HL-60/S4 (cell line): Measurements from ENCODE around the gene LLCFC1.

ENCODE experiments used
- in situ Hi-C: fragments of 300-500 bp; cut with MboI; formaldehyde crosslinking; loops from 2 replicates; pipeline ENCODE4 v1.14.3; 2022; ENCODE audit warnings: low sequenced_read_pairs

The LLCFC1 gene

DNA sequence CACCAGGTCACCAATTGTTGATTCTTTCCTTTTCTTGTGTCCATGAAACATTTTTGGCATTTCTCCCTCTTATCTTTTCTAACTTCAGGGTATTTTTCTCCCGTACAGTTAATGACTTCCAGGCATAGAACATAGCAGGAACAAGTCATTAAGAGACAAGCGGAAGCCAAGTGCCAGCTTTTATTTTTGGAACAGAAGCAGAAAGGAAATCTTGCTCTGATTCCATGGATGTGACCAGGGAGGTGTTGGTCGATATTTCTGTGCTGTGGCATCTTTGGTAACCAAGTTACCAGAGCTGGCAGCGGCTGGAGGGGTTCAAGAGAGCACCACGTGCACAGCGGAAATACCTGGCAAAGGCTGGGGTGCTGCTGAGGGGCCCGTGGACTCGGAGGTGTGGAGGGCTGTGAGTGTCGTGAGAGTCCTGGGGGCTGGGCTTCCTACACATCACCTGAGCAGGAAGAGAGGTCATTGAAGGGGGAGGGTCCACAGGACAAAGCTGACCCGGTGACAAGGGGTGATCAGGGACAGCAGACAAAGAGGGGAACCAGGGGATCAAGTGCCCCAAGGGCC lies 1.8 kb downstream of the LLCFC1 start:
- in situ Hi-C loops: no loop called here

DNA sequence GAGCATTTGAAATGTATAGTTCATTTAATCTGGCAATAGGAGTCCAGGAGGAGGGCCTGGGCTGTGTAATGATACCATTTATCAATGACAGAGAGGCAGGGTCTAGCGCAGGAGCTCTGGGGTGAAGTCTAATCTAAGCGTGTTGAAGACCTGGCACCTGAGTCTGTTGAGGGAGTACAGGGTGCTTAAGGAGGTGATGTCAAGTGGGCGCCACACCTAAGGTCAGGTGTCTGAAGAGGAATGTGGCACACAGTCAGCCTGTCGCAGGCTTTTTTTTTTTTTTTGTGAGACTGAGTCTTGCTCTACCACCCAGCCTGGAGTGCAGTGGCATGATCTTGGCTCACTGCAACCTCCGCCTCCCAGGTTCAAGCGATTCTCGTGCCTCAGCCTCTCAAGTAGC lies 2.3 kb downstream of the LLCFC1 start:
- in situ Hi-C loops: no loop called here

DNA sequence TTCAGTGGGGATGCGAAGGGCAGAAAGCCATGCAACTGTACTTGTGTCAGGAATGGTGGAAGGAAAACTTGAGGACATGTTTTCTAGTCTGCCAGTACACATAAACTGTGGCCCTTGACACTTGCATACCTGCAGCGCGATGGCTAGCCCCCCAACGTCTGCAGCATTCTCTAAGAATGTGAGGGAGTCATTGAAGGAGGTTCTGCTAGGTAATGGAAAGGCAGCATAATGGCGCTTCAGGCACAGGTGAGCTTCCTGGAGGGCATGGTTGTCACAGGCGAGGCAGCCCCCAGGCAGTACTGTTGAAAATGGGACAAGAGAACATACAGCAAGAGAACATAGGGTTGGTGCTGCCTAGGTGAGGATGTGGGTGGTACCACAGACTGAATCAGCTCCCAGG lies 3.5 kb downstream of the LLCFC1 start:
- in situ Hi-C loops: no loop called here

DNA sequence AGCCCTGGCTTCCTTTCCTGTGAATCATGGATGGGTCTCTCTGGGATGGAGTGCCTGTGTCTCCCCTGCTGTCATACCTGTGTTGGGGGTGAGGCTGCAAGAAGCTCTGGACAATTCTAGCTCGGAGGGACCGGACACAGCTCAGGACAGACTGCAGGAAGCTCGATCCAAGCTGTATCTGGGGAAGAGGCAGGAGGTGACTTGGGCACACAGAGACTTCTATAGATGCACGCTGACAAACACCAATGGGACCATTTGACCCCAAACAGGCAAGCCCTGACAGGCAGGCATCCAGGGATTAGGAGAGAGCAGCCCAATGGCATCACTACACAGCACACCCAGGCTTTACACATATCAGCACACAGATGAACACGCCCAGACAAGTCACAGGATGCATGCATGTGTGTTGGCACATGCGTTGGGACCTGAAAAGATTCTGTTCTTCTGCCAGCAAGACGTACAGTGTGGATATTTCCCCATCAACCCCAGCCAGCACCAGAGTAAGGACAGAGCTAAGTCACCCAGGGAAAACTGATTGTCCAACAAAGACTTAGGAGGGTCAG lies 4.5 kb downstream of the LLCFC1 start:
- in situ Hi-C loops: no loop called here

- in situ Hi-C loops: no loop called here
Observed at GRCh38 chr7:142945001-142945400, 5.7 kb downstream of the LLCFC1 start.

DNA sequence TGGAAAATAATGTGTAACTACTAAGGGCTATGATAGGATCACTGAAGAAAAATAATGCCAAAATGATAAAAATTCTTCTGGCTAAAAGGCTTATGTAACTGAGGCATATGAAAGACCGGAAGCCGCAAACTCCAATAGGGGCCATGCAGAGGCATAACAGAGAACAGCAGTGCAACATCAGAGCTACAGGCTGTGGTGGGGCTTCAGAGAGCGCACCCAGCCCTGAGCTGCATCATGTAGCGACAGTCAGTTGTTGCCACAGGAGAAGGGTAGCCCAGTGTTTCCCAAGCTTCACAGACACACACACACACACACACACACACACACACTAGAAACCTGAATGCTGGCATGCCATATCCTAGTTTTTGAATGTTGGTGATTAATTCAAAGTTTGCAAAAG lies 9.3 kb downstream of the LLCFC1 start:
- in situ Hi-C loops: no loop called here

DNA sequence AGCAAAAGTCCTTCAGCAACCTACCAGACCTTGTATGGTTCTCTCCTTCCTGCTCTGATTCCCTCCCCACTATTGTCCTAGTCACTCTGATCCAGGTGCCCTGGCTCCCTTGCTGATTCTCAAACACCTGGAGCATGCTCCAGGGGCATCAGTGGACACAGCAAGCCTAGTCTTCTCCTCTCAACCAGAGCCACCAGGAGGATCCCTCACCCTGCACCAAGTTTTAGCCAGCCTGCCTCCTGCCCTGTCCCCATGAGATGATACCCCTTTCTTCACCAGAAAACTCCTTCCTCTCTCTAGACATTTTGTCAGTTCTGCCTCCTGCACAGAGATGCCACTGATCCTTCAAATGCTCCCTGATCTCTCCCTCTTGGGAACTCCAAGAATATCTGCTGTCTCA lies 11.0 kb downstream of the LLCFC1 start:
- in situ Hi-C loops: loop anchor here (25.0 kb wide), 2 partner anchors 88 to 313 kb away; partner anchors contain the start of gene EPHB6

GRCh38 chr7:142954680-142955268 lies 15.5 kb downstream of the LLCFC1 start:
- in situ Hi-C loops: loop anchor here (25.0 kb wide), 2 partner anchors 92 to 317 kb away; partner anchors contain the start of gene EPHB6

DNA sequence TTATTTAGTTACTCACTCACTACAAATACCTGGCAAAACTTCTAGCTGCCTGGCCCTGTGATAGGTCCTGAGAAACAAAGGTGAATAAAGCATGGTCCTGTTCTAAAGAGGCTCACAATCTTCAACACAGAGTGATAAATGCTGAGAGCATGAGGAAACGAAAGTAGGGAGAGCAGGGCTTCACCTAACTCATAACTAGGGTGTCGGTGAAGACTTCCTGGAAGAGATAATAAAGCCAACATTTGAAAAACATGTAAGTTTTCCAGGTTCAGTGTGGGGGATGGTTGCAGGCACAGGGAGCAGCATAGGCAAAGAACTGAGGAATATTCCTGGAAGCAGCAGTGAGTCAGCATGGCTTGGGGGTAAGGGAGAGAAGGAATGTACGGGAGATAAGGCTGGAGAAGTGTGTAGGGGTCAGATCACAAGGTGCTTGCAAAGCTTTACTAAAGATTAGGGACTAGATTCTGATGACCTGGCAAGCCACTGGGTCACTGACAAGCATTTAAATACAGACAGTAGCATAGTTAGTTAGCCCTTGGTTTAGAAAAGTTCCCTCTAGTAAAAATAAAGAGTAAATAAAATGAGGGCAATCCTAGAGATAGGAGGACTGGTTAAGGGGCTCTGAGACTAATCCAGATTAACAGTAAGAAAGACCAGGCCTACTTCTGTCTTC lies 17.8 kb downstream of the LLCFC1 start:
- in situ Hi-C loops: loop anchor here (25.0 kb wide), 2 partner anchors 95 to 320 kb away; partner anchors contain the start of gene EPHB6

- in situ Hi-C loops: loop anchor here (25.0 kb wide), 2 partner anchors 95 to 320 kb away; partner anchors contain the start of gene EPHB6
Observed at GRCh38 chr7:142957723-142958122, 18.4 kb downstream of the LLCFC1 start.

GRCh38 chr7:142959202-142959601 lies 19.9 kb downstream of the LLCFC1 start:
- in situ Hi-C loops: loop anchor here (25.0 kb wide), 2 partner anchors 97 to 322 kb away; partner anchors contain the start of gene EPHB6

DNA sequence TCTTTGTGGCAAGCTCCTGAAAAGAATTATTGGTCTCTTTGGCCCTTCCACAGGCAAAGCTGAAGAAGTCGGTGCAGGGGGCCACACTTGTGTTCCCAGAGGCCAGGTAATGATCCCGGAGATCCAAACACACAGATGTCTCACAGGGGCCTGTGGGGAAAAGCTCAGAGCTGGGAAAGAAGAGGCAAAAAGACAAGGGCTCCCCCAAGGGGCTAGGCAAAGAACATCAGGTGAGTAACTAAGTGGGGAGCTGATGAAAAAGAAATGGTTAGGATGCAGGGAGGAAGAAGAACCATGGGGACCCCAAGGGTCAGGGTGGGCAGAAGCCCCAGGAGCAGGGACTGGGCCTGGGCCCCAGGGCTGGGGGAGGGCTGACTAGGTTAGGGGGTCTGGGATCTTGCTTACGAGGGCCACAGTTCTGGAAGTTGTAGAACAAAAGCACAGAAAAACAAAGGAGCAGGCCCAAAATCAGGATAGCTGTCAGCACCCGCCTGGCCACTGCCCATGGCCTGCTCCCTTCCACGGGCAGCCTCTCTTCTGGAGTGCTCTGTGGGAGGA lies 21.8 kb downstream of the LLCFC1 start:
- in situ Hi-C loops: loop anchor here (25.0 kb wide), 2 partner anchors 99 to 324 kb away; partner anchors contain the start of gene EPHB6

GRCh38 chr7:142961595-142961972 lies 22.3 kb downstream of the LLCFC1 start:
- in situ Hi-C loops: loop anchor here (25.0 kb wide), 2 partner anchors 99 to 324 kb away; partner anchors contain the start of gene EPHB6

DNA sequence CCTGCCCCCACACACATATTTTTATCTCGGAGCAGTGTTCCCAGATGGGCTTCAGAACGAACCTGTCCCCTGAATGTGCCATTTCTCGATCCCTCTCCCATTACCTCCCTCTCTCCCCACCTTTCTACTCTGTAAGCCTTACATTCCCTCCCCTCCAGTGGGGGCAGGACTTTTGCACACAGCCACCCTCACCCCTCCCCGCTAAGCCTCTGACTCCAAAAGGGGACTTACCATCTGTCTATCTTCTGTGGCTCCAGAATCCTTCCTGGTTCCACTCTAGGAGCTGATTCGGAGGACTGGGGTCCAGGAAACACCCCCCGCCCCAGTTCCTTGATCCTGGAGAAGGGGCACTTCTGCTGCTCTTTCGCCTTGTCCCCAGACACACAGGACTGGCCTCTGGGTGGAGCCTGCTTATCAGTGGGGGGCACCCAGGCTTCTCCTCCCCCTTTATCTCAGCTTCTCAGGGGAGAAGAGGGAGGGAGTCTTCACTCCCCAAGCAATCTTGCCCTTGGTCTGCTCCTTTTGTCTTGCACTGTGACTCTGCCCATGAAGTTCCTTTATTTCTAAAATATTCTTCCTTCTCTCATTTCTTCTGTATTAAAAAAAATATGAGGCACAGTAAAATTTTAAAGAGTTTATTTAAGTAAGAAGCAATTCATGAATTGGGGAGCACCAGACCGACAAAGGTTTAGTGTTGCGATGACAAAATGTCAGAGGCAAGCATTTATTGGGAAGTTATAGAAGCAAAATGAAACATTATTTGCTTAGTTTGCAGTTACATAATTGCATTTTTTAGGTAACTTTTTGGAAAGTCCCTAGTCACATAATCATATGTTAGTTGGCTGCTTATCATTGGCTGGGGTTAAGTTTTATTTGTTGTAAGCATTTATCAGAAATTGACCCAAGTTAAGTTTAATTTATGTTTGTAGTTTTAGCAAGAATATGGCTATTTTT lies 23.0 kb downstream of the LLCFC1 start, which contains the start of gene KEL:
KEL (minus strand) TSS at position 391 of the 954 bp plus-strand sequence; CDS start at position 234, 157 bp downstream.
- in situ Hi-C loops: loop anchor here (25.0 kb wide), 2 partner anchors 100 to 325 kb away; partner anchors contain the start of gene EPHB6

DNA sequence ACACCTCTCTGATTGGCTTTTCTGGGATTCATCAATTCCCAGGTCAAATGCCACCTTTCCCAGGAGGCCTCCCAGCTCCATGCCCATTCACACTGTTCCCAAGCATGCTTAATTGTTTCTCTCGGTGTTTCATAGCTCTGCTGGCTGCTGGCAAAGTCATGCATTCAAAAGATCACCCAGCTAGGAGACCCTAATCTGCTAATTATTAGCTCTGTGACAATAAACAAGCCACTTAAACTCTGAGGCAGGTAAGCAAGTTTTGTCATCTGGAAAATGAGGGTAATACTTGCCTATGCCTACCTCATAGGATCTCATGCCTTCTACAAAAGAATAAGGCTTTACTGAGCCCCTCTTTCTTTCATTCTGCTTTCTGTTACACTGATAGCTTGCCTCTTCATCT lies 23.7 kb downstream of the LLCFC1 start:
- in situ Hi-C loops: loop anchor here (25.0 kb wide), 2 partner anchors 101 to 326 kb away; partner anchors contain the start of gene EPHB6

DNA sequence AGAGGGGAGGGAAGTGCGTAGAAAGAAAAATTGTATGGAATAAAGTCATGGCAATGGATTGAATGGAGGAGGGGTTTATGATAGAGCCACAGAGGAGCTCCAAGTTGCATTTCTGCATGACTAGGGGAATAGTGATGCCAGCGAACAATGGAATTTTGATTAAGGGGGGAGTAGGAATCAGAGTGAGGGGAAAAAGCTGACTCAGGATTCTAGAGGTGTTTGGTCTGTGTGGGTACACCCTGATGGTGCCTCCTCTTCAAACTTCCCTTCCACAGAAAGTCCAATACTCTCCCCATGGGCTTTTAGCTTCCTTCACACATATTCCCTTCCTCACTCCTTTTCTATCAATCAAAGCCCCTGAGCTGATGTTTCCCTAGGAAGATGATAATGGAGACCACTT lies 24.7 kb downstream of the LLCFC1 start:
- in situ Hi-C loops: loop anchor here (25.0 kb wide), 2 partner anchors 102 to 327 kb away; partner anchors contain the start of gene EPHB6

- in situ Hi-C loops: loop anchor here (25.0 kb wide), 2 partner anchors 102 to 327 kb away; partner anchors contain the start of gene EPHB6
Observed at GRCh38 chr7:142964502-142965246, 25.4 kb downstream of the LLCFC1 start.

DNA sequence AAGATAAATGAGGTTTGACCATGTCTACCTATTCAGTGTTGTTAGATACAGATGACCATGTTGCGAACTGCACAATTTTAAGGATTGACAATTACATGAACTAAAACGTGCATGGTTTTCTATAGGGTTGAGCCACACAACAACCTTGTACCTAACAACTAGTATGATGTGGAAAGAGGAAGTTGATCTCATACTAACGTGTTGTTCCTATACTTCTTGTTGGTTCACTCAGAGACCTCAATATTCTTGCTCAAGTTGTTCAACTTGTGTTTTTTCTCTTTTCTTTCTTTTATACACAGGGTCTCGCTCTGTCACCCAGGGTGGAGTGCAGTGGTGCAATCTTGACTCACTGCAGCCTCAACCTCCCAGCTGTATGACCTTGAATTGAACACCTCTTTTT lies 28.9 kb downstream of the LLCFC1 start:
- in situ Hi-C loops: loop anchor here (25.0 kb wide), 2 partner anchors 106 to 331 kb away; partner anchors contain the start of gene EPHB6

- in situ Hi-C loops: loop anchor here (25.0 kb wide), 2 partner anchors 107 to 332 kb away; partner anchors contain the start of gene EPHB6
Observed at GRCh38 chr7:142969183-142969582, 29.9 kb downstream of the LLCFC1 start.
